H1 (cell line): Measurements from ENCODE around the gene OR51G1. TPM values are rescaled to one million over a fixed set of nuclear protein-coding genes. Genes with fewer than 3 reads are reported as not detected.

Experiments
- CTCF ChIA-PET: fragments of 300-600 bp; sonication (Branson Sonifier 250); formaldehyde crosslinking; loops from one replicate; lab custom pipeline; 2021; ENCODE audit not compliant: partially characterized antibody; lab: Charles Lee
- POLR2A ChIA-PET: fragments of 300-600 bp; sonication (Branson Sonifier 250); formaldehyde crosslinking; loops from one replicate; lab custom pipeline; 2021; ENCODE audit warnings: inconsistent platforms; ENCODE audit not compliant: partially characterized antibody; lab: Charles Lee
- DNase-seq, 2 experiments: peaks; one replicate each; pipeline versions ENCODE4 v3.0.0 to v3.0.0-alpha.2; 2010 to 2022; ENCODE audit warnings: low spot score in 2 of 2, low read depth in 1 of 2, mixed read lengths in 1 of 2
- FAIRE-seq: peaks from 2 replicates; lab custom pipeline; 2011; peaks lifted over from hg19 to GRCh38; lab: Jason Lieb, UNC
- H2AFZ ChIP-seq: 2 replicates; pipeline ENCODE4 v1.8.1; 2012; ENCODE audit warnings: low read length, inconsistent platforms
- H2AK5ac ChIP-seq: 2 replicates; pipeline ENCODE4 v1.6.1; 2013; ENCODE audit warnings: low read depth, low read length
- H2BK120ac ChIP-seq: replicated peaks from 2 replicates; pipeline ENCODE3; 2013; ENCODE audit warnings: low read depth, low read length, inconsistent platforms
- H2BK12ac ChIP-seq: 2 replicates; pipeline ENCODE4 v1.6.1; 2013; ENCODE audit warnings: low read depth, low read length
- H2BK15ac ChIP-seq: 2 replicates; pipeline ENCODE4 v1.6.1; 2013; ENCODE audit warnings: low read length
- H2BK20ac ChIP-seq: 2 replicates; pipeline ENCODE4 v1.6.1; 2013; ENCODE audit warnings: low read length
- H2BK5ac ChIP-seq: 2 replicates; pipeline ENCODE4 v1.6.1; 2013; ENCODE audit warnings: low read depth, low read length
- H3K14ac ChIP-seq: 2 replicates; pipeline ENCODE4 v1.6.1; 2013; ENCODE audit warnings: inconsistent platforms; ENCODE audit not compliant: insufficient read length
- H3K18ac ChIP-seq: 2 replicates; pipeline ENCODE4 v1.6.1; 2013; ENCODE audit warnings: low read length; ENCODE audit errors: extremely low read depth
- H3K23ac ChIP-seq: 2 replicates; pipeline ENCODE4 v1.6.1; 2013; ENCODE audit warnings: inconsistent platforms; ENCODE audit not compliant: insufficient read length
- H3K23me2 ChIP-seq: 2 replicates; pipeline ENCODE4 v1.6.1; 2013; ENCODE audit warnings: low read depth, low read length
- H3K27ac ChIP-seq: 2 replicates; pipeline ENCODE4 v1.6.1; 2011; ENCODE audit warnings: low read depth, low read length, inconsistent platforms
- H3K27me3 ChIP-seq, 4 experiments: replicated peaks in 1 of 4; 1 replicate in 1 of 4; 2 replicates in 3 of 4; pipeline versions ENCODE4 v1.6.1 to v1.8.1; 2011 to 2013; ENCODE audit warnings: low read length in 3 of 4, mild to moderate bottlenecking in 3 of 4, inconsistent platforms in 2 of 4, mixed read lengths in 2 of 4, moderate library complexity in 1 of 4; ENCODE audit not compliant: control insufficient read depth in 3 of 4, insufficient read depth in 3 of 4; ENCODE audit errors: extremely low read depth in 1 of 4
- H3K36me3 ChIP-seq, 4 experiments: 2 replicates each; pipeline versions ENCODE4 v1.6.1 to v1.8.1; 2011 to 2013; ENCODE audit warnings: mild to moderate bottlenecking in 4 of 4, low read length in 3 of 4, moderate library complexity in 2 of 4, control low read depth in 1 of 4, inconsistent platforms in 1 of 4; ENCODE audit not compliant: insufficient read depth in 4 of 4, control insufficient read depth in 2 of 4
- H3K4ac ChIP-seq: replicated peaks from 2 replicates; pipeline ENCODE3; 2013; ENCODE audit warnings: low read length, low read depth, mixed read lengths, inconsistent platforms; ENCODE audit not compliant: insufficient read length
- H3K4me1 ChIP-seq, 4 experiments: replicated peaks in 1 of 4; 1 replicate in 1 of 4; 2 replicates in 3 of 4; pipeline versions ENCODE4 v1.6.1 to v1.8.1; 2011 to 2013; ENCODE audit warnings: low read length in 3 of 4, inconsistent platforms in 2 of 4, mixed read lengths in 1 of 4; ENCODE audit not compliant: insufficient read depth in 4 of 4, control insufficient read depth in 3 of 4
- H3K4me2 ChIP-seq, 2 experiments: 2 replicates each; pipeline versions ENCODE4 v1.6.1 to v1.8.1; 2011 to 2013; ENCODE audit warnings: low read depth in 2 of 2, low read length in 2 of 2, control low read depth in 1 of 2, inconsistent platforms in 1 of 2, mild to moderate bottlenecking in 1 of 2; ENCODE audit not compliant: insufficient read depth in 1 of 2
- H3K4me3 ChIP-seq, 4 experiments: fragments of 200-600, 300-600 bp in 1 of 4; sonication (generic), shearing (Covaris generic), sonication (Bioruptor Twin) in 1 of 4; 2 replicates each; pipeline versions ENCODE4 v1.5.1 to v1.8.1; 2011 to 2016; ENCODE audit warnings: low read length in 4 of 4, low read depth in 3 of 4, control low read depth in 2 of 4, inconsistent platforms in 2 of 4, mild to moderate bottlenecking in 2 of 4, mixed read lengths in 1 of 4, moderate library complexity in 1 of 4; ENCODE audit not compliant: insufficient read depth in 2 of 4; ENCODE audit errors: extremely low read depth in 1 of 4
- H3K56ac ChIP-seq: replicated peaks from 2 replicates; pipeline ENCODE3; 2013; ENCODE audit warnings: low read depth, mild to moderate bottlenecking, mixed read lengths, low read length, inconsistent platforms; ENCODE audit not compliant: insufficient read length
- H3K79me1 ChIP-seq: 2 replicates; pipeline ENCODE4 v1.6.1; 2013; ENCODE audit warnings: low read depth, low read length, control low read depth
- H3K79me2 ChIP-seq, 2 experiments: 2 replicates each; pipeline versions ENCODE4 v1.6.1 to v1.8.1; 2012 to 2013; ENCODE audit warnings: low read length in 2 of 2, mild to moderate bottlenecking in 2 of 2, inconsistent platforms in 1 of 2; ENCODE audit not compliant: insufficient read depth in 2 of 2, control insufficient read depth in 1 of 2
- H3K9ac ChIP-seq, 4 experiments: replicated peaks in 1 of 4; 1 replicate in 1 of 4; 2 replicates in 3 of 4; pipeline versions ENCODE4 v1.6.1 to v1.8.1; 2011 to 2013; ENCODE audit warnings: low read depth in 3 of 4, low read length in 3 of 4, control low read depth in 2 of 4, mild to moderate bottlenecking in 2 of 4, moderate library complexity in 2 of 4, inconsistent platforms in 1 of 4; ENCODE audit errors: extremely low read depth in 1 of 4
- H3K9me3 ChIP-seq, 2 experiments: 2 replicates each; pipeline versions ENCODE4 v1.6.1 to v1.8.1; 2012 to 2013; ENCODE audit warnings: mild to moderate bottlenecking in 2 of 2, moderate library complexity in 2 of 2, control low read depth in 1 of 2, inconsistent platforms in 1 of 2, low read depth in 1 of 2, low read length in 1 of 2, mixed read lengths in 1 of 2; ENCODE audit not compliant: insufficient read depth in 2 of 2
- H4K20me1 ChIP-seq, 2 experiments: replicated peaks in 1 of 2; 2 replicates each; pipeline versions ENCODE3 to v1.8.1; 2011 to 2013; ENCODE audit warnings: inconsistent platforms in 2 of 2, low read length in 2 of 2, mild to moderate bottlenecking in 1 of 2; ENCODE audit not compliant: insufficient read depth in 2 of 2, control insufficient read depth in 1 of 2
- H4K5ac ChIP-seq: 2 replicates; pipeline ENCODE4 v1.6.1; 2013; ENCODE audit warnings: low read length, low read depth, mixed read lengths, inconsistent platforms; ENCODE audit not compliant: insufficient read length
- H4K8ac ChIP-seq: 2 replicates; pipeline ENCODE4 v1.8.0; 2013; ENCODE audit warnings: mild to moderate bottlenecking, moderate library complexity, low read length, inconsistent platforms; ENCODE audit not compliant: insufficient read depth; ENCODE audit errors: extremely low read depth
- H4K91ac ChIP-seq: replicated peaks from 2 replicates; pipeline ENCODE3; 2013; ENCODE audit warnings: low read length, mixed read lengths, inconsistent platforms; ENCODE audit not compliant: insufficient read length
- BCL11A ChIP-seq, 2 experiments: IDR thresholded peaks; one replicate each; pipeline ENCODE4 v1.6.1; 2011; ENCODE audit warnings: low read depth in 2 of 2, low read length in 2 of 2, mild to moderate bottlenecking in 2 of 2
- CEBPB ChIP-seq: IDR thresholded peaks from 2 replicates; pipeline ENCODE4 v1.6.1; 2012; ENCODE audit warnings: low read depth, low read length
- CHD1 ChIP-seq: IDR thresholded peaks from 2 replicates; pipeline ENCODE4 v1.6.1; 2012; ENCODE audit warnings: low read depth, low read length, improper control_type of control experiment
- E2F6 ChIP-seq: IDR thresholded peaks from 2 replicates; pipeline ENCODE4 v1.6.1; 2012; ENCODE audit warnings: inconsistent platforms
- FOSL1 ChIP-seq: IDR thresholded peaks from 2 replicates; pipeline ENCODE4 v1.6.1; 2011; ENCODE audit warnings: mild to moderate bottlenecking, low read depth, low read length, moderate library complexity; ENCODE audit not compliant: insufficient read depth
- GABPA ChIP-seq: IDR thresholded peaks from 2 replicates; pipeline ENCODE4 v1.6.1; 2011; ENCODE audit warnings: mild to moderate bottlenecking, low read length, moderate library complexity, borderline replicate concordance; ENCODE audit not compliant: insufficient read depth
- KDM1A ChIP-seq: fragments of 200-600, 300-600 bp; sonication (generic); IDR thresholded peaks from 2 replicates; pipeline ENCODE4 v1.7.1; 2016; ENCODE audit warnings: mild to moderate bottlenecking, low read length, borderline replicate concordance
- KDM5A ChIP-seq: fragments of 200-600 bp; IDR thresholded peaks from 2 replicates; pipeline ENCODE4 v1.7.1; 2012; ENCODE audit warnings: mild to moderate bottlenecking, low read length, inconsistent platforms, mixed read lengths
- MAFK ChIP-seq: IDR thresholded peaks from 2 replicates; pipeline ENCODE4 v1.6.1; 2012; ENCODE audit warnings: low read depth, mild to moderate bottlenecking, improper control_type of control experiment, low read length
- MAX ChIP-seq: IDR thresholded peaks from 2 replicates; pipeline ENCODE4 v1.6.1; 2012; ENCODE audit warnings: inconsistent platforms
- NRF1 ChIP-seq: IDR thresholded peaks from 2 replicates; pipeline ENCODE4 v1.6.1; 2011; ENCODE audit warnings: mild to moderate bottlenecking, low read depth, low read length, improper control_type of control experiment
- PHF8 ChIP-seq: fragments of 200-600 bp; sonication (generic); conservative IDR thresholded peaks from 2 replicates; pipeline ENCODE4 v1.7.1; 2012; ENCODE audit warnings: low read depth, mild to moderate bottlenecking, inconsistent platforms, low read length, moderate library complexity
- RAD21 ChIP-seq, 2 experiments: IDR thresholded peaks in 1 of 2; conservative IDR thresholded peaks in 1 of 2; 2 replicates each; pipeline ENCODE4 v1.6.1; 2011; ENCODE audit warnings: low read depth in 2 of 2, low read length in 2 of 2, improper control_type of control experiment in 1 of 2, inconsistent platforms in 1 of 2, mild to moderate bottlenecking in 1 of 2, moderate library complexity in 1 of 2
- WGBS, 2 experiments: shearing (Covaris generic) in 1 of 2; methylation state at CpG; one replicate each; pipeline versions ENCODE4 v1.1.6 to v1.1.7; 2013 to 2015; ENCODE audit warnings: low lambda C conversion rate in 2 of 2, mixed read lengths in 2 of 2, inconsistent platforms in 1 of 2, low coverage in 1 of 2, missing lambda C conversion rate in 1 of 2; ENCODE audit not compliant: insufficient replicate concordance in 2 of 2, insufficient coverage in 1 of 2, insufficient read length in 1 of 2; ENCODE audit errors: extremely low coverage in 1 of 2, missing lambda C conversion rate in 1 of 2; 5-methylcytosine and 5-hydroxymethylcytosine counted together
- polyA plus RNA-seq, 7 experiments: library from polyadenylated mRNA; depleted of rRNA in 3 of 7; stranded (reverse) in 5 of 7; unstranded in 2 of 7; fragments of >200 nt in 5 of 7; fragments of 200-250 nt in 2 of 7; gene quantifications; 1 replicate in 5 of 7; 2 replicates in 1 of 7; 4 replicates in 1 of 7; pipeline versions ENCODE4 v1.2.1 to v1.2.3, GENCODE V29; 2011 to 2013; ENCODE audit warnings: missing spikeins in 2 of 7, mixed read lengths in 2 of 7
- total RNA-seq: library from RNA; stranded (reverse); fragmentation: NEBNext Ultra II Directional; extraction: Animal tissue kit (Norgen Biotek cat#: 25700); gene quantifications from 2 replicates; pipeline ENCODE4 v1.2.1, GENCODE V29; 2021

Gene OR51G1
- total and polyA plus RNA-seq, 2 of the 8 experiments (the other 6 are each of a cell fraction or from before 2014, with no cell fraction given): not detected

GRCh38 chr11:4881188-4881587 is 43.0 kb downstream of the OR51G1 start:
- H2BK20ac ChIP-seq: no peak overlapping the region
- no peaks in the 10 kb centered on the region for H3K36me3 ChIP-seq
- no peak overlapping the region for H3K14ac ChIP-seq
- DNase-seq: no peak
- no peak overlapping the region for H4K5ac ChIP-seq
- TF ChIP-seq MAFK (no peak), RAD21 (IDR thresholded peaks at IDR 0.05 in 1 of 2, conservative IDR thresholded peaks at IDR 0.05 in 1 of 2; ENCODE audit: low read depth in 2 of 2, low read length in 2 of 2) (no peak), CHD1 (no peak), MAX (no peak), GABPA (no peak), FOSL1 (no peak), E2F6 (no peak), PHF8 (no peak), BCL11A (IDR thresholded peaks at IDR 0.05; ENCODE audit: low read depth in 2 of 2, low read length in 2 of 2) (no peak), NRF1 (no peak), KDM5A (no peak), KDM1A (no peak), CEBPB (no peak)
- H3K4me2 ChIP-seq: no peak overlapping the region
- no peaks in the 10 kb centered on the region for H3K79me2 ChIP-seq
- FAIRE-seq: no peak
- no peak overlapping the region for H2BK15ac ChIP-seq
- H2BK5ac ChIP-seq: no peak overlapping the region
- no peak overlapping the region for H2AFZ ChIP-seq
- no peaks in the 10 kb centered on the region for H3K79me1 ChIP-seq
- H4K91ac ChIP-seq: no peak overlapping the region
- no peak overlapping the region for H3K56ac ChIP-seq
- H3K18ac ChIP-seq: no peak overlapping the region
- no peaks in the 10 kb centered on the region for H3K9me3 ChIP-seq
- H2BK12ac ChIP-seq: no peak overlapping the region
- POLR2A ChIA-PET: no interaction called here
- CTCF ChIA-PET: no interaction called here
- H3K27me3 ChIP-seq: no peaks in the 10 kb centered on the region
- peaks cover 0 to 3% of the 10 kb centered on the region in 2 experiments for H4K20me1 ChIP-seq
- no peaks in the 10 kb centered on the region for H3K23me2 ChIP-seq
- 92% methylated on average over 4 of the region's 4 CpGs; no CpG with 5 or more reads in 1 of the 2 experiments for WGBS, 2 experiments
- H3K4ac ChIP-seq: no peak overlapping the region
- H3K27ac ChIP-seq: no peak overlapping the region
- H3K4me1 ChIP-seq: no peaks in the 10 kb centered on the region
- H4K8ac ChIP-seq: no peak overlapping the region
- no peak overlapping the region for H3K9ac ChIP-seq
- H3K23ac ChIP-seq: no peak overlapping the region
- no peak overlapping the region for H3K4me3 ChIP-seq
- H2AK5ac ChIP-seq: no peak overlapping the region
- no peak overlapping the region for H2BK120ac ChIP-seq
